HuH-7.5 (cell line): ENCODE data around the gene MUC5AC.

Experiments
- DNase-seq: peaks from one replicate; pipeline ENCODE4 v3.0.0; 2011; ENCODE audit warnings: low spot score

MUC5AC gene

DNA sequence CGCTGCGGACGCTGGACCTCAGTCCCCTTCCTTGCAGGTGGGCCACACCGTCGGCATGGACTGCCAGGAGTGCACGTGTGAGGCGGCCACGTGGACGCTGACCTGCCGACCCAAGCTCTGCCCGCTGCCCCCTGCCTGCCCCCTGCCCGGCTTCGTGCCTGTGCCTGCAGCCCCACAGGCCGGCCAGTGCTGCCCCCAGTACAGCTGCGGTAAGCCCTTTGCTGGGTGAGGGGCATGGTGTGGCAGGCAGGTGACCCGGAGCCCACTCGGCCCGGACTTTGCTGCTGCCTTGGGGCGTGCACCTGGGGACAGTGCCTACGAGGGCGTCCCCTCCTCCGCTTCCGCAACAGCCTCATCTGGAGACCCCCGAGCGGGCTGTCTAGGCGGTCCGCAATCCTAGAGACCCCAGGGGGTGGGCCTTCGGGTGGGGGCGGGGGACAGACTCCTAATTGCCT is 39.7 kb downstream of the MUC5AC start:
- DNase-seq: no peak

DNA sequence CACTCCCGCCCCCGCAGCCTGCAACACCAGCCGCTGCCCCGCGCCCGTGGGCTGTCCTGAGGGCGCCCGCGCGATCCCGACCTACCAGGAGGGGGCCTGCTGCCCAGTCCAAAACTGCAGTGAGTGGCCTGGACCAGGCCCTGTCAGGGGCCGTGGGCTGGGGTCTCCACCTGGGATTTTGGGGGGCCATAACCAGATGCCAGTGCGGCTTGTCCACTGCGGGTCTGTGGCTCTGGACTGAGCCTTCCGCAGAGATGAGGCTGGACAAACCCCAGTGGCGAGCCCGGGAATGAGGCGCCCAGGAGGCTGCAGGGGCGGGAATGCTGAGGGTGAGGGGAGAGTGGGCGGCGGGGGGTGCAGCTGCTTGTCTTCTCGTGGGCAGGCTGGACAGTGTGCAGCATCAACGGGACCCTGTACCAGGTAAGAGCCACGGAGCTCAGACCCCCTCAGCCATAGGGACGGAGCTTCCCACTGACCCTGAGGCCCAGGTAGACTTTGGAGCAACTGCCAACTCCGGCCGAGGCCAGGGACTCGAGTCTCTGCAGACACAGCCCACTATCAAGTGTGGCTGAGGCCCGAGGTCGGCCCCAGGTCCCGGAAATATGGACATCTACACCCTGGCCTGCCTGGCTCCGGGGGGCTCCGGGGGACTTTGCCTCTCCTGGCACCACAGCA is 40.3 kb downstream of the MUC5AC start:
- DNase-seq: no peak

DNA sequence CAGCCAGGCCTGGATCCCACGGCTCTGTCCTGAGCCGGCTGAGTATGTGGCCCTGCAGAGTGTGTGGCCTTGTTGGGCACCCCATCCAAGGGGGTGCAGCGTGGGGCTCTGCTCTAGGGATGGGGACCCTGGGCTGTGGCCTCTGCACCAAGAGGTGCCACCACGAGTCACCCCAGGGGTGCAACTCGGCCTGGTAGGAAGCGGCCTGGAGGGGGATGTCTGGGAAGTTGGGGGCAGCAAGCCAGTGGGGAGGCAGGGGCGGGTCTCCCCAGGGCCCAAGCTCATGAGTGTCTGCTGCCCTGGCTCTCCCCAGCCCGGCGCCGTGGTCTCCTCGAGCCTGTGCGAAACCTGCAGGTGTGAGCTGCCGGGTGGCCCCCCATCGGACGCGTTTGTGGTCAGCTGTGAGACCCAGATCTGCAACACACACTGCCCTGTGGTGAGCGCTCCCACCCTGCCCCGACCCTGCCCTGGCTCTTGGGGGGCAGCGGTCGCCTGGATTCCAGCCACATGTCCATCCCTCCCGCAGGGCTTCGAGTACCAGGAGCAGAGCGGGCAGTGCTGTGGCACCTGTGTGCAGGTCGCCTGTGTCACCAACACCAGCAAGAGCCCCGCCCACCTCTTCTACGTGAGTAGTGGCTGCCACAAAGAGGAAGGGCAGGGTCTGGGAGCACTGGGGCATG is 40.9 kb downstream of the MUC5AC start:
- DNase-seq: no peak

DNA sequence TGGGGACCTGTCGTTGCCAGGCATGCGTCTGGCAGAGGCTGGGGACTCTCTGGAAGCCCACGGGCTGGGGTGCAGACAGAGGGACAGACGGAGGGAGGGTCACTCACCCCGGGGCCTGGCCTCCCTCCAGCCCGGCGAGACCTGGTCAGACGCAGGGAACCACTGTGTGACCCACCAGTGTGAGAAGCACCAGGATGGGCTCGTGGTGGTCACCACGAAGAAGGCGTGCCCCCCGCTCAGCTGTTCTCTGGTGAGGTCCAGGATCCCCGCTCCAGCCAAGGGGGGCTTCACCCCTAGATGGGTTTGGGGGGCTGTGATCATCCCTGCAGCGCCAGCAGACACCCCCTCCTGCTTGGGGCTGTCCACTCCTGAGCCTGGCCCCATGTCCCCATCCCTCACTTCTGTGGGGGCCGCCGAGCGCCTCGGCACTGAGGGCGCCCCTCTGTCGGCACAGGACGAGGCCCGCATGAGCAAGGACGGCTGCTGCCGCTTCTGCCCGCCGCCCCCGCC is 41.5 kb downstream of the MUC5AC start:
- DNase-seq: no peak

DNA sequence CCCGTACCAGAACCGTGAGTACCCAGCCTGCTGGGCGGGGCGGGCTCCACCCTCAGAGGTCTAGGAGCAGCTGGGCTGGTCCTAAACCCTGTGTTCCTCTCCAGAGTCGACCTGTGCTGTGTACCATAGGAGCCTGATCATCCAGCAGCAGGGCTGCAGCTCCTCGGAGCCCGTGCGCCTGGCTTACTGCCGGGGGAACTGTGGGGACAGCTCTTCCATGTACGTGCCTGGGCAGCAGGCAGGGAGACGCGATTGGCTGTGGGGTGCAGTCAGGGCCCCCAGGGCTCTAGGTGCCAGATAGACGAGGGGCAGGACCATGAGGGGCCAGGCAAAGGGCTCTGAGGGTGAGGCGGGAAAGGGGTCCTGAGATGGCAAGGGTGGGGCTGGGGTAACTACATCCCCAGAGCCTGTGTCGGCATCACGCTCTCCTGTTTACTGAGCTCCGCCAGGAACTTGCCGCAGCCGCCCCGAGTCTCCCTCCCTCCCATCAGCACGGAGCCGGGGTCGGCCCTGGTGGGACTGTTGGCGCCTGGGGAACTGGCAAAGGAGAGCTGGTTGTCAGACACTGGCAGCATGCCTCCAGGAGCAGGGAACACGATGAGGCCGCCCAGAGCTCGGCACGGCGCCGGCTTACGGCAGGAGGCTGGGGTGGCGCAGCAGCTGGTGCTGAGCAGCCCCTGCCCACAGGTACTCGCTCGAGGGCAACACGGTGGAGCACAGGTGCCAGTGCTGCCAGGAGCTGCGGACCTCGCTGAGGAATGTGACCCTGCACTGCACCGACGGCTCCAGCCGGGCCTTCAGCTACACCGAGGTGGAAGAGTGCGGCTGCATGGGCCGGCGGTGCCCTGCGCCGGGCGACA is 42.2 kb downstream of the MUC5AC start:
- no peak for DNase-seq

DNA sequence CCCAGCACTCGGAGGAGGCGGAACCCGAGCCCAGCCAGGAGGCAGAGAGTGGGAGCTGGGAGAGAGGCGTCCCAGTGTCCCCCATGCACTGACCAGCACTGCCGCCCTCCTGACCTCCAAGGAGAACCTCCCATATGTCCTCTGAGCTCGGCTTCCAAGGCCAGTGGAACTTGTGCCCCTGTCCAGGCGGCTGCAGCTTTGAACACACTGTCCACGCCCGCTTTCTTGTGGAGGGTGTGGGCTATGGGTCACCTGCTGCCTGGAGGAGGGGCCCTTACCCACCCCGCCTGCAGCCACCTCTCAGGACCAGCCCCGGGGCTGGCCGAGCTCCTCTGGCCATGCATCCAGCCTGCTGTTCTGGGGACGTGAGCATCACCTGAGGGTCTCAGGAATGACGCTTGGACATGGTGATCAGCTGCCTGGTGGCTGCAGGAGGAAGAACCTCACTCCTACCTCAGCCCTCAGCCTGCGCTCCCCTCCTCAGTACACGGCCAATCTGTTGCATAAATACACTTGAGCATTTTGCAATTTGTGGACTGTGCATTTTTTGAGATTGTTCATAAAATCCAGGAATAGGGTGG is 42.9 kb downstream of the MUC5AC start:
- no peak for DNase-seq

DNA sequence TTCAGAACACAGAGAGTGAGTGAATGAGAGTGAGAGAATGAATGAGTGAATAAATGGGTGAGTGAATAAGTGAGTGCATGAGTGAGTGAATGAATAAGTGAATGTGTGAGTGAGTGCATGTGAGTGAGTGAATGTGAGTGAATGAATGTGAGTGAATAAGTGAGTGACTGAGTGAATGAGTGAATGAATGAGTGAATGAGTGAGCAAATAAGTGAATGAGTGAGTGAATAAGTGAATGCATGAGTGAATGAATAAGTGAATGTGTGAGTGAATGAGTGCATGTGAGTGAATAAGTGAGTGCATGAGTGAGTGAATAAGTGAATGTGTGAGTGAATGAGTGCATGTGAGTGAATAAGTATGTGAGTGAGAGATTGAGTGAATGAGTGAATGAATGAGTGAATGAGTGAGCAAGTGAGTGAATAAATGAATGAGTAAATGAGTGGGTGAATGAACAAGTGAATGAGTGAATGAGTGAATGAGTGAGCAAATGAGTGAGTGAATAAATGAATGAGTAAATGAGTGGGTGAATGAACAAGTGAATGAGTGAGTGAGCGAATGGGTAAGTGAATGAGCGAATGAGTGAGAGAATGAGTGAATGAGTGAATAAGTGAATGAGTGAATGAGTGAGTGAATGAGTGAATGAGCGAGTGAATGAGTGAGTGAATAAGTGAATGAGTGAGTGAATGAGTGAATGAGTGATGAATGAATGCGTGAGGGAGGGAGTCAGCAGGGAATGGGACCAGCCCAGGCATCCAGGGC is 43.8 kb downstream of the MUC5AC start:
- DNase-seq: no peak

DNA sequence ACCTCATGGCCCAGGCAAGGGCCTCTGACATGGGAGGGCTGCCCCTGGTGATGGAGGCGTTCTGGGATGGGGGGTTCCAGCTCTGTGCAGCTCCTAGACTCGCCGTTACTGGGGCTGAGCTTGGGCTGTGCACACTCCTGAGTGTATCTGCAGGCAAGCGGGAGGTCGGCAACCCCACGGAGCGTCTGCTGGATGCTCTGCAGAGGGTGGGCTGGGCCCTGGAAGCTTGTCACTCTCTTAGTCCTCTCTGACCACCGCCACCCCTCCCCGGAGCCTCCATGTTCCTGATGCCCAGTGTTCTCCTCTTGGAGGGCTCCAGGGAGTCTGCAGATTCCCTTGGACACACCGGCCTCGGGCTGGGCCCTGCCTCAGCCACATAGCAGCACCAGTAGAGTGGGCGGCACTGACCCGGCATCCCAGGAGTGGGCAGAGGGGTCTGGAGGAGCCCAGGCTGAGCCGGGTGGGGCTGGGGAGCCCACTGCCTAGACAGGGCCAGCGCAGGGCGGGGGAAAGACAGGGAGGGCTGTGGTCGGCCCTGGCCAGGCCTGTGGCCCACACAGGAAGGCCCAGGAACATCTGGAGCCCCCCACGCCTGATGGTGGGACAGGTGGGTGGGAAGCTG is 44.5 kb downstream of the MUC5AC start:
- DNase-seq: no peak

DNA sequence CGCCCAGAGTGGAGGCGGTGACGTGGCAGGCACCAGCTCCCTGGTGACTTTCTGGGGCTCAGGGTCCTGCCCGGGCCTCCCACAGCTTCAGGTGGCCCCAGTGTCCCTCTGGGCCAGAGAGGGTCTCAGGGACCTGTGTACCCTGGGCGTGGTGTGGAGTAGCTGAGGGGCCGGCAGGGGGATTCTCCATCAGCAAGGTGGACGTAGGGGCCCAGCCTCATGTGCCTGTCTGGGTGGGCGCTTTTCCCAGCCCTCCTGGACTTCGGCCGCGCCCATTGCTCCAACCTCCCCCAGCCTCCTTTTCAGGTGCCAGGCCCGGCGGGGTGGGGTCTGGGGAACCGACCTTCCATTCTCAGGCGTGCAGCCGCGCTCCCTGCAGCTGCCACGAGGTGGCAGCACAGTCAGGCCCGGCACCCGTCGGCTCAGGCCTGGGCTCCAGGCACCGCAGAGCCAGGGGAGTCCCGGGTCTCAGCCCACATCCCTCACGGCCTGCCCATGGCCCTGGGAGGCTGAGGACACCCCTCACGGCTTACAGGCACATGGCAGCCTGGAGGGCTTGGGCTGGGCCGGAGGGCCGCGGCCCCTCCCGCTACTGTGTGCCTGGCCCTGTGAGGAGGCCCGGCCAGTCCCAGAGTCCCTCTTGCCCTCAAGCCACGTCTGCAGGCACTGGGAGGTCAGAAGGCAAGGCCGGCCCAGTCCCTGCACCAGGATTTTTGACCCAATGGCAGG is 45.2 kb downstream of the MUC5AC start:
- DNase-seq: peak; percentile 91

DNA sequence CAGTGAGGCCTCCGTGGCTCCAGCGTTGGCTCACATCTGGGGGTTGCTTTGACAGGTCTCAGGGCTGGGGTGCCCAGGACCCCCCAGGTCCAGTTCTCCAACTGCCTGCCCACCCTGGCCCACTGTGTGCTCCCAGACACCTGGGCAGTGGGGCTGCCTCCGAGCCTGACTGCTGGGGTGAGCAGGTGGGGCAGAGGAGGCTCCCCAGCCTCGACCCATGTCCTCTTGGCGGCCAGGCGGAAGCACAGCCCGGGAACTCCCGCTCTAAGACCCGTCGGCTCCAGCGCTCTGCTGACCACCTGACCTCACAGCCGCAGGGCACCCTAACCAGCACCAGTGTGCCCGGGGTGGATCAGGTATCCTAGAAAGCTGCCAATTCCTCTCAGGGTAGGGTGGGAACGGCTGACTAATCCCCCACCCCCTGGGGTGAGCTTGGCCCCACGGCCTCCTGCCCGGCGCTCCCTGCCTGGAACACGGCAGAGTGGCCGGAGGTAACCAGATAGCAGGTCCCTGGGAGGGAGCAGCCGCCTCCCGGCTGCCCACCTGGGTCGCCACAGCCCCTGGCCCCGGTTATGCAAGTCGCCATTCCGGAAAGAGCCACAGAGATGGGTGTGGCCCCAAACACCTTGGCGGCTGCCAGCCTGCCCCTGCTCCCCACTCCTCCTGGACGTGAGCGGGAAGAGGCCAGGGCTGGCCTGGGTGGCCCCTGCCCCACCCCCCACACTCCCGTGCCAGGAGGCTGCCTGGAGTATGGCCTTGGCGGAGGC is 45.9 kb downstream of the MUC5AC start:
- no peak for DNase-seq

DNA sequence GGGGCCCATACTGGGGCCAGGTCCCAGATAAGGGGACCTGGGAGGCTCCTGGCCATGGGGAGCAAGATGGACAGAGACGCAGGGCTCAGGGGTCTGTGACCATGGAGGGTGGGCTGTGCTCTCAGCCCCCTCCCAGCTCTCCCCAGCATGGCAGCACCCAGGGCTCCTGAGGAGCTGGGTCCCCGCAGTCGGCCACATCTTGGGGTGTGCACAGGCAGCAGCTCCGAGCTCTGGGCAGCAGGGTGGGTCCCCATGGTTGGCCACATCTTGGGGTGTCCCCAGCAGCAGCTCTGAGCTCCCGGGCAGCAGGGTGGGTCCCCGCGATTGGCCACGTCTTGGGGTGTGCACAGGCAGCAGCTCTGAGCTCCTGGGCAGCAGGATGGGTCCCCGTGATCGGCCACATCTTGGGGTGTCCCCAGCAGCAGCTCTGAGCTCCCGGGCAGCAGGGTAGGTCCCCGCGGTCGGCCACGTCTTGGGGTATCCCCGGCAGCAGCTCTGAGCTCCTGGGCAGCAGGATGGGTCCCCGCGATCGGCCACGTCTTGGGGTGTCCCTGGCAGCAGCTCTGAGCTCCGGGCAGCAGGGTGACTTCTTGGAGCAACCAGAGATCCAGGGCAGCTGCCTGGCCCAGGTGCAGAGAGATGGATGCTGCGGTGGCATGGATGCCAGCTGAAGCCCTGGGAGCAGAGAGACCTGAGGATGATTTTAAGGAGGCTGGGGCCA is 46.8 kb downstream of the MUC5AC start:
- DNase-seq: no peak

DNA sequence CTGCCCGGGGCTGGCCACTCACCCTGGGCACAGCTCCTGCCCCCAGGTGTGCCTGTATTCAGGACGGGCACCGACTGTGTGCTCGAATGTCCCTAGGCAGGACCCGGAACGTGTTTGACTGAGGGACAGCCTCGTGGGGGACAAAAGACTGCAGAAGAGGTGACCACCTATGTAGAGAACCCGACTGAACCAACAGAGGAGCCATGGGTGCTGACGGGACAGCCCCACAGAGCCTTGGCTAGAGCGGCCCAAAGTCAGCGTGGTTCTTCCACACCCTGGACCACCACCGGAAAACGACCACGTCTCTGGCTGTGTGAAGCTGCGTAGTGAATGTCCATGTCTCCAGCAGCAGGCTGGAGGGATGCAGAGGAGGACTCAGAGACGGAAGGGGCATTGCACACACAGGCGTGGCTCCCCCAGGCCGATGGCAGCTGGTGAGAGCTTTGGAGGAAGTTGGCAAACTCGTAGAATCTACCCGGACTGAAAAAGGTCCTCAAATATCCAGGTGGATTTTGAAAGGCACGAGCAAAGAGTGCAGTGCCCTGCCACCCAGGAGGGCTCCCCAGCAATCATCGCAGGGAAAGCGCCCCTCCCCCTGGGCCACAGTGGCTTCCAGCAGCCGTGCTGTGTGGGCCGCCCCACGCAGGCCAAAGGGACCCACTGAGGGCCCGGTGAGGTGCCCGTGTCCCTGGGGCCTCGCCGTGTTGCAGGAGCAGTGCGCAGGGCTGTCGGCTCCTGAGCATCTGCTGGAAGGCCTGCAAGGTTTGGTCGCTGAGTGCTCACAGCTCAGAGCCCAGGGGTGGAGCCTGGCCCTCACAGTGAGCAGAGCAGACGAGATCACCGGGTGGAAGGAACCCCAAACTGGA is 47.6 kb downstream of the MUC5AC start:
- DNase-seq: no peak

DNA sequence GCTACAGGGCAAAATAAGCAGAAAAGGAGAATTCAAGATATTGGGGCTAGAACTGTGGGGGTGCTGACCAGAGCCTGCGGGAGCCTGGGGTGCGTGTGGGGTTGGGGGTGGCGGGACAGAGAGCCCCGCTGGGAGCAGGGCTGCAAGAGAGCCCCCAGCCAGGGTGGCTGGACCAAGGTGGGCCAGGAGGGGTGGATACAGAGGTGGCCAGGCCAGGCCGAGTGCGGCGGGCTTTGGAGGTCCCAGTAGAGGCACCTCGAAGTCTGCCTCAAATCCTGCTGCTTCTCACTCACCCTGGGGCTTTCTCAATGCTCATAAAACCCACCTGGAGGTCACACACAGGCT is 48.2 kb downstream of the MUC5AC start:
- no peak for DNase-seq

DNA sequence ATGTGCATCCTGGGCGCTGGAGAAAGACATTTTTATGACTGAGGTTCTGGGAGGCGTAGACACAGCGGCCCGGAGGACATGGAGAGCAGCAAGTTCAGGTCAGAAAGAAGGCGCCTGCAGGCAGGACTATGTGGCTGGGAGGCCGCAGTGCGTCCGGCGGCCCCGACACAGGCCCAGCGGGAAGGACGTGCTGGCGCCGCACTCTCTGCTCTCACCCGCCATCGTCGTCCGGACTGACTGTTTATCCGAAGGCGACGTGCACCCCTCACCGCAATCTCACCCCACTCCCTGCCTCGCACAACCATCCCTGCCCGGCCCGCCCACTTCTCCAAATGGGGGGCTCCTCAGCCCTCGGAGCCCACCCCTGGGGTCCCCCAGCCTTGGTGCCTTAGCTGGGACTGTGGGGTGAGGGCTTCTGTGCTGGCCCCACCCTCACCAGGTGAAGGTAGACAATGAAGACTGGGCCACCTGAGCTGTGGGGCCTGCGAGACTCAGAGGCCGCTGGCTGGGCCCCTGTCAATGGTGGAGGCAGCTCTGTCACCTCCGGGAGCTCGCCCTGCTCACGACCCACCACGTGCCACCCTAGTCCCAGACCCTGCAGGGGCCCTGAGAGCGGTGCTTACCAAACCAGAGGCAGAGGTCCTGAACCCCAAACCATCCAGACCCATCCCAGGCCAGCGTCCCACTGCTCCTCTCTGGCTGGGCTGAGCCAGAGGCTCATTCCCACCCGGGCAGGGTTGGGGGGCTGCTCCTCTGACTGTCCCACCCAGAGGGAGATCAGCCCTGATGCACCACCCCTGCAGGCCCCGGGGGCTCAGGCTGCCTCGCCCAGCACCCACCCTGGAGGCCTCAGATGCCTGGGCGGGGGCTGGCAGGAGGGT is 48.9 kb downstream of the MUC5AC start:
- DNase-seq: no peak

DNA sequence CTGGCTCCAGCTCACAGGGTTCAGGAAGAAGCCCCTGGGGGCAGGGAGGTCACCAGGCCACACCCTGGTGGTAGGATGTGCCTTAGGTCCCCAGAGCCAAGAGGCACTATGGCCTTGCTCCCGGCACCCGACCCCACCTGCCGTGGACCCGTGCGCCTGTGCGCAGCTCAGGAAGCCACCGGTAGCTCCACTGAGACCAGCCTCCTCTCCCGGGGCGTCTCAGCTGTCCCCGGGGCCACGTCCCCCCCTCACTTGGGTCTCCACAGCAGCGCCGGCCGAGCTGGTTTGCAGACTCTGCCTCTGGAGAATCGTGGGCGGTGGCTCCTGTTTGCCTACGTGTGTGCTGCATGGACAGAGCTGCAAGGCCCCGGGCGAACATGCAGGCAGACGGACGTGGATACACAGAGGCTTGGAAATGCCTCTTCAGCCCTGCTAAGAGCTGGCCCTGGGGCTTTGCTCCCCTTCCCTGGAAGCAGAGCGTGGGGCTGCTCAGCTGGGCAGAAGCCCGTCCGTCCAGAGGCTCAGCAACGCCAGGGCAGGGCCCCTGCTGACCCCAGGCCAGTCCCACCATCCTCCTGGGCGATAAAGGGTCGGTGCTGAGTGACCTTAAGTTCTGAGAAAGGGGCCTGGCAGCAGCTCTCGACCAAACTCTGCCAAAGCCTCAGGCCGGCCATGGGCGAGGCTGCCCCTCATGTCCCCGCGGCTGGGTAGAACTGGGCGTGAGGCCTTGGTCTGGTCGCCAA is 49.8 kb downstream of the MUC5AC start:
- DNase-seq: no peak

DNA sequence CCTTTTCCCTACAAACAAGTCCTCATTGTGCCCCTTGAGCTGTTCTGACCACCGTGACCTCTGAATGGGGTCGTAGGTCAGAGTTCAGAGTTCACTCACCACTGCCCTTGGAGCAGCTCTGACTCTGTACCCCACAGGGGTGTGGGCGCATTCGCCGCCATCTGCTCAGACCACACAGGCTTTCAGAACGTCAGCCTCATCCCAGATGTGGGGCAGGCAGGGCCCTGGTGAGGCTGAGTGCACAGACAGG is 50.3 kb downstream of the MUC5AC start:
- no peak for DNase-seq
